A673 (cell line): ENCODE results near the gene KIFC3. TPM values are rescaled to one million over a fixed set of nuclear protein-coding genes. Genes with fewer than 3 reads are reported as not detected.

Experiments
- BruUV-seq: library from RNA; stranded (reverse); fragments of 400-500 nt; replicated peaks from 2 replicates; lab custom pipeline; 2021; lab: Mats Ljungman, UMichigan
- CTCF ChIA-PET: fragments of 300-600 bp; sonication (Branson Sonifier 250); formaldehyde crosslinking; loops from one replicate; lab custom pipeline; 2022; ENCODE audit warnings: antibody characterized with exemption; lab: Charles Lee
- POLR2A ChIA-PET: fragments of 300-600 bp; sonication (Branson Sonifier 250); formaldehyde crosslinking; loops from one replicate; lab custom pipeline; 2022; ENCODE audit warnings: antibody characterized with exemption; ENCODE audit not compliant: low non-redundant PET; lab: Charles Lee
- DNase-seq: peaks from one replicate; pipeline ENCODE4 v3.0.0-alpha.2; 2015; ENCODE audit warnings: low spot score
- H3K27ac ChIP-seq: fragments of 200-600 bp; sonication (generic); 2 replicates; pipeline ENCODE4 v1.5.1; 2016; ENCODE audit warnings: mixed run types, low read depth, mild to moderate bottlenecking, mixed read lengths, antibody characterized with exemption, low read length; ENCODE audit not compliant: poor library complexity, severe bottlenecking
- H3K27me3 ChIP-seq: fragments of 200-600 bp; sonication (generic); replicated peaks from 2 replicates; pipeline ENCODE4 v1.6.1; 2017; ENCODE audit warnings: mixed run types, low read depth, mild to moderate bottlenecking, mixed read lengths, antibody characterized with exemption, low read length; ENCODE audit not compliant: insufficient read depth, poor library complexity
- H3K36me3 ChIP-seq: fragments of 200-600 bp; sonication (generic); 2 replicates; pipeline ENCODE4 v1.6.1; 2016; ENCODE audit warnings: mixed run types, mild to moderate bottlenecking, mixed read lengths, antibody characterized with exemption, low read length; ENCODE audit not compliant: insufficient read depth, poor library complexity, severe bottlenecking
- H3K4me1 ChIP-seq: fragments of 200-600 bp; sonication (generic); 2 replicates; pipeline ENCODE4 v1.6.1; 2017; ENCODE audit warnings: mixed run types, mild to moderate bottlenecking, mixed read lengths, antibody characterized with exemption, low read length; ENCODE audit not compliant: insufficient read depth, poor library complexity, severe bottlenecking
- H3K4me3 ChIP-seq: fragments of 200-600 bp; sonication (generic); 2 replicates; pipeline ENCODE4 v1.5.1; 2016; ENCODE audit warnings: low read depth, mixed run types, mild to moderate bottlenecking, mixed read lengths, low read length; ENCODE audit not compliant: poor library complexity, severe bottlenecking
- H3K9me3 ChIP-seq: fragments of 200-600 bp; sonication (generic); 2 replicates; pipeline ENCODE4 v1.6.1; 2016; ENCODE audit warnings: mixed run types, low read depth, mild to moderate bottlenecking, mixed read lengths, antibody characterized with exemption, low read length; ENCODE audit not compliant: poor library complexity, severe bottlenecking
- CTCF ChIP-seq: fragments of 300-800, 200-600 bp; sonication (generic); conservative IDR thresholded peaks from 2 replicates; pipeline ENCODE4 v1.5.1; 2017; ENCODE audit warnings: low read depth, mild to moderate bottlenecking, antibody characterized with exemption, low read length, moderate library complexity, mixed read lengths
- EZH2 ChIP-seq: fragments of 200-600 bp; sonication (generic); IDR thresholded peaks from 2 replicates; pipeline ENCODE4 v1.6.1; 2017; ENCODE audit warnings: borderline replicate concordance, low read depth, mild to moderate bottlenecking, mixed read lengths, antibody characterized with exemption, low read length; ENCODE audit not compliant: poor library complexity, severe bottlenecking
- intact Hi-C: fragments of 100-400 bp; cut with micrococcal nuclease; formaldehyde crosslinking; loops from one replicate; pipeline ENCODE4 v1.10.0; 2022; ENCODE audit not compliant: unreplicated experiment
- total RNA-seq: library from RNA; stranded (reverse); gene quantifications from 2 replicates; pipeline ENCODE4 v1.2.3, GENCODE V29; 2021

KIFC3 gene
- total RNA-seq, 1 experiment from 2014 or later = 198 TPM

- intact Hi-C loops = no loop called here
- CTCF ChIA-PET = no interaction called here
- DNase-seq = no peak
- no peaks in the 10 kb centered on the region for H3K9me3 ChIP-seq
- H3K4me1 ChIP-seq = no peaks in the 10 kb centered on the region
- H3K27ac ChIP-seq = no peak overlapping the region
- no peak overlapping the region for H3K4me3 ChIP-seq
- H3K27me3 ChIP-seq = no peaks in the 10 kb centered on the region
- TF ChIP-seq EZH2 (no peak), CTCF (no peak)
- no TSS peak for BruUV-seq
- H3K36me3 ChIP-seq = peaks cover 81% of the 10 kb centered on the region
- POLR2A ChIA-PET = no interaction called here
These were observed 13.3 kb downstream of the KIFC3 start for GRCh38 chr16:57788951-57789350.

- CTCF ChIA-PET = no interaction called here
- intact Hi-C loops = no loop called here
- no TSS peak for BruUV-seq
- no peak overlapping the region for H3K4me3 ChIP-seq
- H3K27ac ChIP-seq = peak overlapping the region; percentile 30
- no peaks in the 10 kb centered on the region for H3K4me1 ChIP-seq
- DNase-seq = no peak
- no peaks in the 10 kb centered on the region for H3K27me3 ChIP-seq
- TF ChIP-seq EZH2 = no peak
- no peak for TF ChIP-seq CTCF
- H3K9me3 ChIP-seq = no peaks in the 10 kb centered on the region
- POLR2A ChIA-PET = interaction anchor here (0.7 kb wide), 1 partner anchor 15 kb away, joined by 3 read pairs; no protein-coding TSS in a partner anchor
- H3K36me3 ChIP-seq = peaks cover 80% of the 10 kb centered on the region
These were observed 13.9 kb downstream of the KIFC3 start for GRCh38 chr16:57788252-57788841.

DNA sequence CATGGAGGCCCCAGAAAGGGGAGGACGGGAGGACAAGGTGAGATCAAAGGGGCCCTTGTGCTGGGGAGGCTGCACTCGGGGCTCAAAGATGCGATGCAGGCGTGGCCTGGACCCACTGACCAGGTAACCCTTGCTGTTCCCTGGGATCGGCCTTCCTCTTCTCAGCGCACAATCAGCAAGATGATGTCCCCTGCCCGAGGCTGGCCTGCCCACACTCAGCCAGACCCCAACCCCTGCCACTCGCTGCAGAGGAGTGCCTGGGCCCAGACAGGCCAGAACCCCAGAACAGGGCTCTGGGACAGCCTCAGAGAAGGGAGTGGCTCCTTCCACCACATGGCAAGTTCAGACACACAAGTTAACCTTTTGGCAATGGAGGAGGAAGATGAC lies 14.8 kb downstream of the KIFC3 start:
- Histone ChIP-seq H3K9me3 (no peaks in the 10 kb centered on the region), H3K4me3 (no peak overlapping the region), H3K4me1 (no peaks in the 10 kb centered on the region), H3K27me3 (no peaks in the 10 kb centered on the region), H3K27ac (no peak overlapping the region), H3K36me3 (peaks cover 82% of the 10 kb centered on the region)
- TF ChIP-seq EZH2 = no peak
- no peak for TF ChIP-seq CTCF
- ChIA-PET CTCF (no interaction called here), POLR2A (interaction anchor here (0.7 kb wide), 1 partner anchor 16 kb away, joined by 3 read pairs; no protein-coding TSS in a partner anchor)
- DNase-seq = no peak
- intact Hi-C loops = no loop called here
- BruUV-seq = no TSS peak
